ENCODE data around the gene COX11.

COX11 gene
- total RNA-seq = 27.9 to 46.2 reads per million in 2 experiments

DNA sequence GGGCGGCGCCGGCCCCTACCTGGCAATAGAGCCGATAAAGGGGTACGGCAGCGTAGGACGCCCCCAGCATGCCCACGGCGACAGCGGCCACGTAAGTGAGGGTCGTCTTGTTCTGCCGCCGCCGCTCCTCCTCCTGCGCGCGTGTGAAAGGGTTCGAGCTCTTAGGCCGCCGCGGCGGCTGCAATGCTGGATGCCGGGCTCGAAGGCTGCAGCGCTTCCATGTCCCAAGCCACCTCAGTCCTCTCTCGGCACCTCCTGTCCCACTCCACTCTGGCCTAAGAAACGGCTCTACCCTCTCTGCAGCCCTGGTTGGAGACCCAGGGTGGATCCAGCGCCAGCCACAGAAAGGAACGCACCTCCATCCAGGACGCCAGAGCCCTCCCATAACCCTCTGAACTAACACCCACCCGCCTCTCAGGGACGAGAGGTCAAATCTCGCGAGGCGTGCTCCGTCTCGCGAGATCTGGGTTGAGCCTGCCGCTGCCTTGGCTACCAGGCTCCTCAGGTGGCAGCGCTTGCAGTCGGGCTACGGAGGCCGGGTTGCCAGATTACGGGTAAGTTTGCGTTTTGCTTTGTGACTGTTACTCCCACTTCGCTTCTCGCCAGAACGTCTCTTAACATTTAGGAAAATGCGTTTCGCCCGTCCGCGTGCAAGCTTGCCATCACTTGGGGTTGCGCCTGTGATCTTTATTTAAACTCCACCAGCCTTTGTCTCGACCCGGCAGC, at the start of gene COX11, which contains the start of gene STXBP4:
Gene COX11, minus strand, starts transcription at position 393 of the 726 bp plus-strand sequence. Its CDS starts 8 bp downstream, at position 385.
Gene STXBP4, plus strand, starts transcription at position 504 of the 726 bp plus-strand sequence. CDS start 17,455 bp downstream, outside the sequence.
- DNase-seq (ENCODE audit: low read depth) = peak; percentile 93

GRCh38 chr17:55005520-55005919, 37.1 kb upstream of the COX11 start:
- no peak for DNase-seq (ENCODE audit: low read depth)

GRCh38 chr17:55004484-55004883, 36.0 kb upstream of the COX11 start:
- DNase-seq (ENCODE audit: low read depth) = no peak

- DNase-seq (ENCODE audit: low read depth) = no peak
Observed at GRCh38 chr17:55002458-55002857, 34.0 kb upstream of the COX11 start.

GRCh38 chr17:54996441-54996840, 28.0 kb upstream of the COX11 start:
- no peak for DNase-seq (ENCODE audit: low read depth)

- no peak for DNase-seq (ENCODE audit: low read depth)
Observed at GRCh38 chr17:54992797-54993639, 24.6 kb upstream of the COX11 start.

- DNase-seq (ENCODE audit: low read depth) = no peak
Observed at GRCh38 chr17:54991567-54991966, 23.1 kb upstream of the COX11 start.

DNA sequence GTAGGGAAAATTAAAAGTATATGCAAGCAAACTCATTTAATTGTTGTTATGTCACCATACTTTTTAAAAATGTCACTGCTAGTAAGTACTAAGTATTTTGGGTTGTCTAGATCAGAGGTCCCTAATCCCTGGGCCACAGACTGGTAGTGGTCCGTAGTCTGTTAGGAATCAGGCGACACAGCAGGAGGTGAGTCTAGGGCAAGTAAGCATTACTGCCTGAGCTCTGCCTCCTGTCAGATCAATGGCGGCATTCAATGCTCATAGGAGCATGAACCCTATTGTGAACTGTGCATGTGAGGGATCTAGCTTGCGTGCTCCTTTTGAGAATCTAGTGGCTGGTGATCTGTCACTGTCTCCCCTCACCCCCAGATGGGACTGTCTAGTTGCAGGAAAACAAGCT, 21.7 kb upstream of the COX11 start:
- DNase-seq (ENCODE audit: low read depth) = no peak

DNA sequence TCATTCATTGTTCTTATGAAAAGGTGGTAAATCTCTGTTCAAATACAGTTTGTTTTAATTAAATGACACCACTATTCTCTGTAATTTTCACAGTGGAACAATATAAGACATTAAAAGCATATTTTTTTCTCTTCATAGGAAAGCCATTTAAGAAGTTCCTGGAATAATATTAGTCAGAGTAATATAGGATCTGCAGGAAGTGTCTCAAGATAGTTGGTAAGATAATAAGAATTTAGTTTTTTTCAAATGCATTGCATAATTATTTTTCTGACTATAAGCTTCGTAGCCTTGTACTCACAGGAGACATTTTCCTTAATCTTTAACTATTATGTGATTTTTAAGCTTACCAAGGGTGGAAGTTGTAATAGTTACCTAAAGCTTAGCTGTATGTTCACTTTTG, 17.0 kb upstream of the COX11 start:
- no peak for DNase-seq (ENCODE audit: low read depth)

DNA sequence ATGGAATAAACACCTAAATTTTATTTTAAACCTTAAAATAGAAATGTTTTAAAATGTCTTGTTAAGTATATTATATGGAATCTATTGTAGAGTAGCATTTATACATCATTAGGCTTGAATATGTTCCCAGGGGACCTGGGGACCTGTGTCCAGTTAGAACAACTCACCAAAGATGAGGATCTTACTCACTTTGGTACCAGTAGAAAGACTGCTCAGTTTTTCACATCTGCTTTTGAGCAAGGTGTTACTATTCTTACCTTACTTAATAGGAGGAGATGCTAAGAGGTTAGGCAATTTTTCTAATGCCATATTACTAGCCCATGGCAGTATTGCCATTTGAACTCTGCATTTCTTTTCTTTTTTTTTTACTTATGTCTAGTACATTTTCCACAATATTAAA, 14.8 kb upstream of the COX11 start:
- no peak for DNase-seq (ENCODE audit: low read depth)

GRCh38 chr17:54982399-54982798, 13.9 kb upstream of the COX11 start:
- DNase-seq (ENCODE audit: low read depth) = no peak

DNA sequence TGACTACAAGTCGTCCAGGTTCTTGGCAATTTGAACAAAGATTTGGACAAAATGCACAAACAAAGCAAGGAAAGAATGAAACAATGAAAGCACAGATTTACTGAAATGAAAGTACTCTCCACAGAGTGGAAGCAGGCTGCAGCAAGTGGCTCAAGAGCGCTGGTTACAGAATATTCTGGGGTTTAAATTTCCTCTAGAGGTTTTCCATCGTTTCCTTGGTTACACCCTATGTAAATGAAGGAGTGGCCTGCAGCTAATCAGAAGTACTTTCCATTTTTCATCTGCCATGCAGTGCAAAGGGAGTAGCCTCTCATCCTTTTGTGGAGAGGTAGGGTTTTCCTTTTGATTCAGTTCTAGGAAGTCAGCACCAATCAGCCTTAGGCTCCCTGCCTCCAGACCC, 11.9 kb upstream of the COX11 start:
- DNase-seq (ENCODE audit: low read depth) = no peak

GRCh38 chr17:54979657-54980056, 11.2 kb upstream of the COX11 start:
- DNase-seq (ENCODE audit: low read depth) = no peak

DNA sequence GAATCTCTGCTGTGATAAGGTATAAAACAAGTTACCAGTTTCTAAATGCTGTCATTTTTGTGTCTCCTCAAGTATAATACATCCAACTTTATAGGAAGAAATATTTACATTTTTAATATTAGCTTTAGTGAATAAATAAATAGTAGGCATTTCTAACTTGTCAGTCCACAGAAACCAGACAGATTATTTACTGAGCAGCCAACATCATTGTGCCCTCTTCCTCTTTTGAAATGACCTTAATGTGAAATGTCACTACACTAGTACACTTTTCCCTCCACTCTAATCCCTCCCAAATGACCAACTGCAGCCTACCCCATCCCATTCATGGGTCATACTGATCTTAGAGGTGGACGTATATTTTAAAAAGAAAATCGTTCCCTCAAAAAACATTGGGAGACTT, 9.3 kb upstream of the COX11 start:
- DNase-seq (ENCODE audit: low read depth) = no peak

DNA sequence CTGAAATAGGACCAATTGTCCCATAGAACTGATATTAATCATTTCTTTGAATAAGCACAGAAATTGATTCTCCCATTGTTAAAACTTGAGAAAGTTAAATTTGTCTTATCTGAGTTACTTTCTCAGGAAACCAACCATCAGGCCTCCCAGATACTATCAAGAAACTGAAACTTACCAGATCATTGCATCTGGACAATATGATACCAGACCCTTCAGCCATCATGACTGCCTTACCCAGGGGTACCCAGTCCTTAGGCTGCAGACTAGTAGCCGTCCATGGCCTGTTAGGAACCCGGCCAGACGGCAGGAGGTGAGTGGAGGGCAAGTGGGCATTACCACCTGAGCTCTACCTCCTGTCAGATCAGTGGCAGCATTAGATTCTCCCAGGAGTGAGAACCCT, 7.9 kb upstream of the COX11 start:
- DNase-seq (ENCODE audit: low read depth) = no peak

- no peak for DNase-seq (ENCODE audit: low read depth)
Observed at GRCh38 chr17:54974759-54975158, 6.3 kb upstream of the COX11 start.

DNA sequence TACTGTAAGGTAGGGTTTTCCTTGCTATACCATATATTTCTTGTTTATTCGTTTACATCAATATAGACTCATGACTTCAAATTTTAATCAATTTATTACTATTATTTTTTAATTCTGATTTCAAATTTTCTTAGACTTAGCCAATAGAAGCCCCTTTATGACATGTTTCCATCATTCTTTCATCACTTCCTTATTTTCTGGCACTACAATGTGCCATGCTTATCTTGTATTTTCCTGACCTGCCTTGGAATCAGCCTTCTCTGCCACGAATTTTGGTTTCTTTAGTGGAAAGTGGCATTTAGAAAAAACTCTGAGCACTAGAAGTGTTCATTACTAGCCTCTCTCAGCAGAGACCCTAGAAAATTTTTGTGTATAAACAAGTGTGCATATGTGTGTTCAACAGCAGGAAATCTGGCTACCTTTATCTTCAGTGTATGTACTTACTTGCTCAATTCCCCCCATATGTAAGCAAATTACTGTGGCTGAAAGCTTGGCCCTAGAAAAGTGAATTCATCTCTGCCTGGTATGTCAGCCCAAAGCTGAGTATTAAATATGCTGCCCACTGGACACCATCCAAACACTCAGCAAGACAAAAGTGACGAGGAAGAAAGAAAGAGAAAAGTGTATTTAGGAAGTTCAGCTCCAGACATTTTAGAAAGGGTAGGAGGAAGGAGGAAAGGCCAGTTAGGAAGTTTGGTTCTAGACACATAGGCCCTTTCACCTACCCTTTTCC, 4.1 kb upstream of the COX11 start:
- no peak for DNase-seq (ENCODE audit: low read depth)

- DNase-seq (ENCODE audit: low read depth) = no peak
Observed at GRCh38 chr17:54971901-54972300, 3.4 kb upstream of the COX11 start.

GRCh38 chr17:54971147-54971546, 2.7 kb upstream of the COX11 start:
- DNase-seq (ENCODE audit: low read depth) = no peak

DNA sequence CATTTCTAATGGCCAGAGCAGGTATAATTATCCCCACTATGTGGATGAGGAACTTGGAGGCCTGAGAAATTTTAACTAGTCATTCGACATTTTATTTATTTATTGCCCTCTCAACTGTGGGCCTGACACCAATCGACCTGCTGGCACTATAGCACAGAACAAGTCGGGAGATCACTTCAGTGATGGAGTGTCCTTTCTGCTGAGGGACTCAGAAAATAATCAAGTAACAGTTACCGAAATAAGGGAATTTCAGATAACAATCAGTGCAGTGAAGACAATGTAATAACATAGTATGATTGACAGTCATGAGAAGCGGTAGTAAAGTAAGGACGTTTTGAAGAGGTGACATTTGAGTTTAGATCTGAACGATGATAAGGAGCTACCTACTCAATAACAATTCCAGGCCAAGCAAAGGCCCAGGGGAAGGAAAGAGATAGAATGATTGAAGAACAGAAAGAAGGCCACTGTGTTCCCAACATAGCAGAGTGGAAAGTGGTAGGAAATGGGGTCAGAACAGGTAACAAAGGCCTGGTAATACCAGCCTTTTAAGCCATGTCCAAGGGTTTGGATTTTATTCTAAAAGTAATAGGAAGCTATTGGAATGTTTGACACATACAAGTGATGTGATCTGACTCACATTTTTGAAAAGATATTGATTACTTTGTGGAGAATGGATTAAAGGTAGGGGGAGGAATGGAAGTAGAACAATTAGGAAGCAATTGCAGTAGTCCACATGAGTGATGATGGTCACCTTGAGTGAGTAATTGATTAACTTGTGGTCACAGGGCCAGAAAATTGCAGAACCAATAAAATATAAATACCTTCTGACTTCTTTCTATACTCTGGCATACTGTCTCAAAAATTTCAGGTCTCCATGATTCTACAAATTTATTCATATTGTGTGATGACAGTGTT, 1.5 kb upstream of the COX11 start:
- no peak for DNase-seq (ENCODE audit: low read depth)

- DNase-seq (ENCODE audit: low read depth) = no peak
Observed at GRCh38 chr17:54968988-54969332, 506 bp upstream of the COX11 start.

Measured in T follicular helper cell (primary cell).